Stimulated activated CD8-positive, alpha-beta memory T cell treated with anti-CD3 and anti-CD28 coated beads, Interleukin-4, amount 100 ng/mL, for 1 hour (primary cell): Measurements from ENCODE around the gene SRRM2.

ENCODE experiments used
- DNase-seq, 2 donors: peaks; one replicate each; pipeline ENCODE4 v3.0.0-alpha.2; 2020; ENCODE audit warnings: low read depth in 2 of 2, low spot score in 1 of 2

The SRRM2 gene

GRCh38 chr16:2761472-2761871 lies 9.0 kb downstream of the SRRM2 start:
- no peak for DNase-seq

GRCh38 chr16:2761886-2762583 lies 9.6 kb downstream of the SRRM2 start:
- DNase-seq: no peak

DNA sequence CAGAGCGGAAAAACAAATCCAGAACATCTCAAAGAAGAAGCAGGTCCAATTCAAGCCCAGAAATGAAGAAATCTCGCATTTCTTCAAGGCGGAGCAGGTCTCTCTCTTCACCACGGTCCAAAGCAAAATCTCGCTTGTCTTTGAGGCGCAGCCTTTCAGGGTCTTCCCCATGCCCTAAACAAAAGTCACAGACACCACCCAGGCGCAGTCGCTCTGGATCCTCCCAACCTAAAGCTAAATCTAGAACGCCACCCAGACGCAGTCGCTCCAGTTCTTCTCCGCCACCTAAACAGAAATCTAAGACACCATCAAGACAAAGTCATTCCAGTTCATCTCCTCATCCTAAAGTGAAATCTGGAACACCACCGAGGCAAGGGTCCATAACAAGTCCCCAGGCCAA lies 10.3 kb downstream of the SRRM2 start:
- no peak for DNase-seq

DNA sequence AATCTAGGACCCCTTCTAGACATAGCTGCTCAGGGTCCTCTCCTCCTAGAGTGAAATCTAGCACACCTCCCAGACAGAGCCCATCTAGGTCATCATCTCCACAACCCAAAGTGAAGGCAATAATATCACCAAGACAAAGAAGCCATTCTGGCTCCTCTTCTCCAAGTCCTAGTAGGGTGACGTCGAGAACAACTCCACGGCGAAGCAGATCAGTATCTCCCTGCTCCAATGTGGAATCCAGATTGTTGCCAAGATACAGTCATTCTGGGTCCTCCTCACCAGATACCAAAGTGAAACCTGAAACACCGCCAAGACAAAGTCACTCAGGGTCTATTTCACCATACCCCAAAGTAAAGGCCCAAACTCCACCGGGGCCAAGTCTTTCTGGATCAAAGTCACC lies 10.7 kb downstream of the SRRM2 start:
- DNase-seq: no peak

DNA sequence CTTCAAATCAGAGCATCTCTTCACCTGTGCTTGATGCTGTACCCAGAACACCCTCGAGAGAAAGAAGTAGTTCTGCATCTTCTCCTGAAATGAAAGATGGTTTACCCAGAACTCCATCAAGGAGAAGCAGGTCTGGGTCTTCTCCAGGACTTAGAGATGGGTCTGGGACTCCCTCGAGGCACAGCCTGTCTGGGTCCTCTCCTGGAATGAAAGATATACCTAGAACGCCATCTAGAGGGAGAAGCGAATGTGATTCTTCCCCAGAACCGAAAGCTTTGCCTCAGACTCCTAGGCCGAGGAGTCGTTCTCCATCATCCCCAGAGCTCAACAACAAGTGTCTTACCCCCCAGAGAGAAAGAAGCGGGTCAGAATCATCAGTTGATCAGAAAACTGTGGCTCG lies 12.3 kb downstream of the SRRM2 start:
- DNase-seq: no peak

DNA sequence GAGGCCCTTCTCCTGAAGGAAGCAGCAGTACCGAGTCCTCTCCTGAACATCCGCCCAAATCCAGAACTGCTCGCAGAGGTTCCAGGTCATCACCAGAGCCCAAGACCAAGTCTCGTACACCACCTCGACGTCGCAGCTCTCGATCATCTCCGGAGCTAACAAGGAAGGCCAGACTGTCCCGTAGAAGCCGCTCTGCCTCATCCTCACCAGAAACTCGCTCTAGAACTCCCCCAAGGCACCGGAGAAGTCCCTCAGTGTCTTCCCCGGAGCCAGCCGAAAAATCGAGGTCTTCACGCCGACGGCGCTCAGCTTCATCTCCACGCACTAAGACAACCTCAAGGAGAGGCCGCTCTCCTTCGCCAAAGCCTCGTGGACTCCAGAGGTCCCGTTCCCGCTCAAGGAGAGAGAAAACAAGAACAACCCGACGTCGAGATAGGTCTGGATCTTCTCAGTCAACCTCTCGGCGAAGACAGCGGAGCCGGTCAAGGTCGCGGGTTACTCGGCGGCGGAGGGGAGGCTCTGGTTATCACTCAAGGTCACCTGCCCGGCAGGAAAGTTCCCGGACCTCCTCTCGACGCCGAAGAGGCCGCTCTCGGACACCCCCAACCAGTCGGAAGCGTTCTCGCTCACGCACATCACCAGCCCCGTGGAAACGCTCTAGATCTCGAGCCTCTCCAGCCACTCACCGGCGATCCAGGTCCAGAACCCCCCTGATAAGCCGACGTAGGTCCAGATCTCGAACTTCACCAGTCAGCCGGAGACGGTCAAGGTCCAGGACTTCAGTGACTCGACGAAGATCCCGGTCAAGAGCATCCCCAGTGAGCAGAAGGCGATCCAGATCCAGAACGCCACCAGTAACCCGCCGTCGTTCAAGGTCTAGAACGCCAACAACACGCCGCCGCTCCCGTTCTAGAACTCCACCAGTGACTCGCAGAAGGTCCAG lies 13.3 kb downstream of the SRRM2 start:
- no peak for DNase-seq

GRCh38 chr16:2766430-2767139 lies 14.1 kb downstream of the SRRM2 start:
- no peak for DNase-seq

DNA sequence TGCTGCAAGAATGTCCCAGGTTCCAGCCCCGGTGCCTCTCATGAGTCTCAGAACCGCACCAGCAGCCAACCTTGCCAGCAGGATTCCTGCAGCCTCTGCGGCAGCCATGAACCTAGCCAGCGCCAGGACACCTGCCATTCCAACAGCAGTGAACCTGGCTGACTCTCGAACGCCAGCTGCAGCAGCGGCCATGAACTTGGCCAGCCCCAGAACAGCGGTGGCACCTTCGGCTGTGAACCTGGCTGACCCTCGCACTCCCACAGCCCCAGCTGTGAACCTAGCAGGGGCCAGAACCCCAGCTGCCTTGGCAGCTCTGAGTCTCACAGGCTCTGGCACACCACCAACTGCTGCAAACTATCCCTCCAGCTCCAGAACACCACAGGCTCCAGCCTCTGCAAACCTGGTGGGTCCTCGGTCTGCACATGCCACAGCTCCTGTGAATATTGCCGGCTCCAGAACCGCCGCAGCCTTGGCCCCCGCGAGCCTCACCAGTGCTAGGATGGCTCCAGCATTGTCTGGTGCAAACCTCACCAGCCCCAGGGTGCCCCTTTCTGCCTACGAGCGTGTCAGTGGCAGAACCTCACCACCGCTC lies 14.8 kb downstream of the SRRM2 start:
- no peak for DNase-seq

DNA sequence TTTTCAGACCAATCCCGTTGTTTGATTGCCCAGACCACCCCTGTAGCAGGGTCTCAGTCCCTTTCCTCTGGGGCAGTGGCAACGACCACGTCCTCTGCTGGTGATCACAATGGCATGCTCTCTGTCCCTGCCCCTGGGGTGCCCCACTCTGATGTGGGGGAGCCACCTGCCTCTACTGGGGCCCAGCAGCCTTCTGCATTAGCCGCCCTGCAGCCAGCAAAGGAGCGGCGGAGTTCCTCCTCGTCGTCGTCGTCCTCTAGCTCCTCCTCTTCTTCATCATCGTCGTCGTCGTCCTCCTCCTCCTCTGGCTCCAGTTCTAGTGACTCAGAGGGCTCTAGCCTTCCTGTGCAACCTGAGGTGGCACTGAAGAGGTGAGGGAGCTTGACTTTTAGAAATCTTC lies 15.5 kb downstream of the SRRM2 start:
- DNase-seq: no peak

GRCh38 chr16:2768403-2769089 lies 16.1 kb downstream of the SRRM2 start:
- no peak for DNase-seq

DNA sequence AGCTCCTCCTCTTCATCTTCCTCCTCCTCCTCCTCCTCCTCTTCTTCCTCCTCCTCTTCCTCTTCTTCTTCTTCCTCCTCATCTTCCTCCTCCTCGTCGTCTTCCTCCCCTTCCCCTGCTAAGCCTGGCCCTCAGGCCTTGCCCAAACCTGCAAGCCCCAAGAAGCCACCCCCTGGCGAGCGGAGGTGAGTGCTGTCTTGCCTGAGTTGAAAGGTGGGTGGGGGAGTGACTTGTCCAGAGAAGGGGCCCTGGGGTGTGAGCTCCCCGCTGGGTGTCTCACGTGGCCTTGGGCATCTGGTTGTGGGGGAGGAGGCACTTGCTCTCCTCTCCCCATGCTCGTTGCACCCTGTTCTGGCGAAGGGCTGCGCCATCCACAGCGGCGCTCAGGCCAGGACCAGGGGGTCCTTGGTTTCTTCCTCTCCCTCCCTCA lies 16.7 kb downstream of the SRRM2 start:
- DNase-seq: no peak

GRCh38 chr16:2769675-2770056 lies 17.2 kb downstream of the SRRM2 start:
- no peak for DNase-seq

DNA sequence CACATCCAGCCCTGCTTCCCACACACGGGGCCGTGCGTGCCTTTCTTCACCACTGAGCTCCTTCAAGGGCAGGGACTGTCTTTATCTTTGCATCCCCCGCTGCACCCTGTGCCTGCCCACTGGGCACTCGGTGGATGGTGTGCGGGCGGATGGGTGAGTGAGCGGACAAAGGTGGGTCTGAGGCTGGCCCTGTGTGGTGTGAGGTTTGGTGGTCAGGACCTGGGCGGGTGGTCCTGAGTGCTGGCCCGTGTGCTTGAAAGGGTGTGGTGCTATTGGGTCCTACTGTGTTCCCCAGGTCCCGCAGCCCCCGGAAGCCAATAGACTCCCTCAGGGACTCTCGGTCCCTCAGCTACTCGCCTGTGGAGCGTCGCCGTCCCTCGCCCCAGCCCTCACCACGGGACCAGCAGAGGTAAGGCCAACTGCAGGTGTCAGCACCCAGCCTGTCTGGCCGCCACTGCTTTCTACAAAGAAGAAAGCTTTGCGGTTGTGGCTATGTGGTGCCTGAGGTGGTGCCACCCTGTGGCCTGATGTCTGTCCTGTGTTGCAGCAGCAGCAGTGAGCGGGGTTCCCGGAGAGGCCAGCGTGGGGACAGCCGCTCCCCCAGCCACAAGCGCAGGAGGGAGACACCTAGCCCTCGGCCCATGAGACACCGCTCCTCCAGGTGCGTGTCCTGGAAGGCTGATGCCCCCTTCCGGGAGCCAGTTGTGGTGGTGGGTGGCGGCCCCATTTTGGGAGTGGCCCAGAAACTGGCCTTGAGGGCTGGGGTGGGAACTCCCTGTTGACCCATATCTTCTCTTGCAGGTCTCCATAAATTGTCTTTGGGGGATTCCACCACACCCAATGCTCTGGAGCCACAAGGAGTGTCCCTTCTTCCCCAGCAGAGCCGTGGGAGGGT lies 17.9 kb downstream of the SRRM2 start:
- no peak for DNase-seq

DNA sequence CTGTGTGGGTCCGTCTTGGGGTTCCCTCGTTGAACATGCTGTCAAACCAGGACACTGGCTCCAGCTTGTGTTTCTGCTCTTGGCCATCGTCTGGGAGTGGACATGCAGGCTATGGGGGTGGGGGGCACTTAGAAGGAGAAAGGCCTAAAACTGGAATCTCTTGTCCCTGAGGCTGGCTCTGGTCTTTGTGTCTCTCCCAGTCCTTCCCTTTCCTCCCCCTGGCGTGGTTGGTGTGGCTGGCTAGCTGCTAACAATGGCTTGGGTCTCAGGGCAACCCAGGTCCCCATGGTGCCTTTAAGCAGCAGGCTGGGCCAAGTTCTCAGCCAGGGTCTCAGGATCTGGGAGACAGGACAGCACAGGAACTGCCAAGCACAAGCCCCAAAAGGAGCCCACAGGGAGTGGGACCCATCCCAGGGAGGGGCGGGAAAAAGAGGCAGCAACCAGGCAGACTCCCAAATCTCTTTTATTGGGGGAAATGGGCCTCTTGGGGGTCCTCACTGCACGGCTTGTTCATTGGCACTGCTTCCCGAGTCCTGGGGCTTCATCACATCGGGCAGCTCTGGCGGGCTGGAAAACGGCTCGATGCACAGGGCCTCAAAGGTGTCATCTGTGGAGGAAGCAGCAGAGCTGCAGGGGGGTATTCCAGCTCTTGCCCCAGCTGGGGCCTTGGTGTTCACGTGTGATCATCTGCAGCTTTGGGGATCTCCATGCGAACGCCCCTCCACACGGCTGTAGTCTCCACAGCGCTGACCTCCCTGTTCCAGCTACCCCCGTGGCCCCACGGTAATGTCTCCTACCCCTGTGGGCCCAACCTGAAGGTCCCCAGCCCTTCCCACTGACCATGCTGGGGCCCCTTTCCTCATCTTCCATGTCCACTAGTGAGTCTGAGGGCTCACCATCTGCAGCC lies 19.3 kb downstream of the SRRM2 start:
- no peak for DNase-seq

- no peak for DNase-seq
Measured at GRCh38 chr16:2773188-2773968, 20.9 kb downstream of the SRRM2 start.

DNA sequence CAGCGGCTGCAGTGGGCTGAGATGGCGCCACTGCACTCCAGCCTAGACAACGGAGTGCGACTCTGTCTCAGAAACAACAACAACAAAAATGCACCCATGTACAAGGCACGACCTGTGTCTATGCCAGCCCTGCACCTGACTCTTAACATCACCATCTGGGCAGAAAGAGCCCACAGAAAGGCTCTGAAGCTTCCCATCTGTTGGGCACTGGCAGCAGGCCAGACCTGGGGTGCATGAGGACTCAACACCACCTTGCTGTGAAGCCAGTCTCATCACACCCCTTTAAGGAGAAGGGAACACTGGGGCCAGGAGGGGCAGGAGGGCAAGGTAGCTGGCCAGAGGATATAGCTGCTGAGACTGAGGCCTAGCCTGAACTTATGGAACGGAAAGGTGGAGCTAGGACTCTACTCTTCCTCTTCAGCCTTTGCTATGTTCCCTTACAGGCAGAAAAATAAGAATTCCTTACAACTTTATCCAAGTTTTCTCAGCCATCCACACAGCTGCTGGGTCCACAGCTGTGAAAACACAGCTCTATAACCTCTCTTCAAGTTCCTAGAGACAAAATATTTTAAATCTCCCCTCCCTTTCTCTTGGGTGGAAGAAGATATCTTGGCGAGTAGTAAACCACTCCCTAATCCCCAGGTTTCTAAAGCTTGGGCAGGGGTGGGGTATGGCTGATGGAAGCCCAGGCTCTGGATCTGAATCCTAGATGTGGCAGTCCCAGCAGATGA lies 21.9 kb downstream of the SRRM2 start:
- no peak for DNase-seq

GRCh38 chr16:2775131-2775716 lies 22.8 kb downstream of the SRRM2 start:
- DNase-seq: no peak
